SK-N-SH treated with all-trans-retinoic acid at 6 μM for 48 hours (cell line): ENCODE measurements around the gene RPLP2.

Source experiments
- ATAC-seq: fragments of 200-7000 bp; cut with Tn5 transposase; 3 replicates; pipeline ENCODE4 v1.9.1; 2020; ENCODE audit warnings: mild to moderate bottlenecking, moderate library complexity
- ARNTL ChIP-seq: fragments of 450-650 bp; formaldehyde crosslinking; IDR thresholded peaks from 2 replicates; pipeline ENCODE4 v1.5.0; 2020; ENCODE audit warnings: low read depth, mild to moderate bottlenecking, moderate library complexity, borderline replicate concordance
- BACH2 ChIP-seq: fragments of 250-450 bp; sonication (Bioruptor Pico); IDR thresholded peaks from 2 replicates; pipeline ENCODE4 v1.9.0; 2021; ENCODE audit warnings: mild to moderate bottlenecking, borderline replicate concordance
- CSDC2 ChIP-seq: fragments of 250-450 bp; sonication (Bioruptor Pico); IDR thresholded peaks from 2 replicates; pipeline ENCODE4 v1.5.0; 2020; ENCODE audit warnings: mild to moderate bottlenecking, moderate library complexity
- CSRNP3 ChIP-seq: fragments of 250-450 bp; sonication (Bioruptor Pico); IDR thresholded peaks from 2 replicates; pipeline ENCODE4 v1.5.1; 2021; ENCODE audit warnings: mild to moderate bottlenecking, moderate library complexity
- ESRRG ChIP-seq: fragments of 250-450 bp; sonication (Bioruptor Pico); IDR thresholded peaks from 2 replicates; pipeline ENCODE4 v1.6.1; 2021; ENCODE audit warnings: mild to moderate bottlenecking
- GLIS3 ChIP-seq: fragments of 250-450 bp; sonication (Bioruptor Pico); IDR thresholded peaks from 2 replicates; pipeline ENCODE4 v1.5.0; 2020; ENCODE audit warnings: mild to moderate bottlenecking, moderate library complexity
- ISL1 ChIP-seq: fragments of 250-450 bp; sonication (Bioruptor Pico); IDR thresholded peaks from 2 replicates; pipeline ENCODE4 v2.1.2; 2022; ENCODE audit warnings: mild to moderate bottlenecking, moderate library complexity
- OSR1 ChIP-seq: fragments of 250-450 bp; sonication (Bioruptor Pico); IDR thresholded peaks from 2 replicates; pipeline ENCODE4 v1.8.0; 2022; ENCODE audit warnings: moderate library complexity, mild to moderate bottlenecking, inconsistent platforms
- PATZ1 ChIP-seq: fragments of 250-450 bp; sonication (Bioruptor Pico); IDR thresholded peaks from 2 replicates; pipeline ENCODE4 v1.8.0; 2020; ENCODE audit warnings: mild to moderate bottlenecking, moderate library complexity, borderline replicate concordance
- POU6F1 ChIP-seq: fragments of 250-450 bp; sonication (Bioruptor Pico); IDR thresholded peaks from 2 replicates; pipeline ENCODE4 v1.8.0; 2021; ENCODE audit warnings: low read depth, mild to moderate bottlenecking, moderate library complexity, borderline replicate concordance
- PPARA ChIP-seq: fragments of 250-450 bp; sonication (Bioruptor Pico); IDR thresholded peaks from 2 replicates; pipeline ENCODE4 v1.5.0; 2020; ENCODE audit warnings: mild to moderate bottlenecking, borderline replicate concordance
- RARB ChIP-seq: fragments of 250-450 bp; sonication (Bioruptor Pico); IDR thresholded peaks from 2 replicates; pipeline ENCODE4 v1.8.0; 2021; ENCODE audit warnings: mild to moderate bottlenecking, moderate library complexity
- TOX ChIP-seq: fragments of 250-450 bp; sonication (Bioruptor Pico); IDR thresholded peaks from 2 replicates; pipeline ENCODE4 v1.8.0; 2021; ENCODE audit warnings: mild to moderate bottlenecking, moderate library complexity, borderline replicate concordance
- TSHZ2 ChIP-seq: fragments of 250-450 bp; sonication (Bioruptor Pico); IDR thresholded peaks from 2 replicates; pipeline ENCODE4 v1.5.0; 2020; ENCODE audit warnings: mild to moderate bottlenecking, moderate library complexity
- ZFP3 ChIP-seq: fragments of 250-450 bp; sonication (Bioruptor Pico); IDR thresholded peaks from 2 replicates; pipeline ENCODE4 v1.5.0; 2020; ENCODE audit warnings: mild to moderate bottlenecking, moderate library complexity
- ZFP30 ChIP-seq: fragments of 450-650 bp; formaldehyde crosslinking; IDR thresholded peaks from 2 replicates; pipeline ENCODE4 v1.5.0; 2022; ENCODE audit warnings: mild to moderate bottlenecking, moderate library complexity
- ZNF565 ChIP-seq: fragments of 450-650 bp; formaldehyde crosslinking; conservative IDR thresholded peaks from 2 replicates; pipeline ENCODE4 v1.5.0; 2020; ENCODE audit warnings: low read depth, mild to moderate bottlenecking, moderate library complexity
- ZNF70 ChIP-seq: fragments of 450-650 bp; formaldehyde crosslinking; IDR thresholded peaks from 2 replicates; pipeline ENCODE4 v1.5.0; 2020; ENCODE audit warnings: mild to moderate bottlenecking, moderate library complexity
- ZNF8 ChIP-seq: fragments of 450-650 bp; formaldehyde crosslinking; IDR thresholded peaks from 2 replicates; pipeline ENCODE4 v1.5.0; 2020; ENCODE audit warnings: mild to moderate bottlenecking, moderate library complexity

RPLP2 gene

GRCh38 chr11:777288-778255 is 32.2 kb upstream of the RPLP2 start, which contains the start of gene GATD1:
GATD1 (minus strand) TSS chr11:777487; CDS start chr11:777462, 25 bp downstream.
- peak; percentile 80 for ATAC-seq

GRCh38 chr11:778976-779954 is 30.5 kb upstream of the RPLP2 start:
- no peak for TF ChIP-seq PPARA (CRISPR knock-in tag)
- TF ChIP-seq TOX (CRISPR knock-in tag): no peak
- TF ChIP-seq ZNF70: no peak
- TF ChIP-seq RARB: no peak
- TF ChIP-seq CSDC2 (CRISPR knock-in tag): no peak
- TF ChIP-seq CSRNP3 (CRISPR knock-in tag): no peak
- no peak for TF ChIP-seq ZNF8 (CRISPR knock-in tag)
- no peak for TF ChIP-seq ESRRG (CRISPR knock-in tag)
- TF ChIP-seq ISL1: no peak
- no peak for TF ChIP-seq PATZ1 (CRISPR knock-in tag)
- no peak for TF ChIP-seq ZFP3 (CRISPR knock-in tag)
- no peak for TF ChIP-seq ARNTL
- no peak for TF ChIP-seq BACH2 (CRISPR knock-in tag)
- TF ChIP-seq ZNF565: no peak
- TF ChIP-seq OSR1 (CRISPR knock-in tag): no peak
- no peak for TF ChIP-seq POU6F1 (CRISPR knock-in tag)
- no peak for TF ChIP-seq ZFP30
- no peak for TF ChIP-seq TSHZ2 (CRISPR knock-in tag)
- no peak for TF ChIP-seq GLIS3 (CRISPR knock-in tag)
- TF ChIP-seq, all 23 proteins: peak for 0
- ATAC-seq: no peak

More at GRCh38 chr11:777288-778255, 32.2 kb upstream of the RPLP2 start, which contains the start of gene GATD1:
- TF ChIP-seq BACH2 (CRISPR knock-in tag) (no peak), ZNF70 (no peak), CSRNP3 (CRISPR knock-in tag) (no peak), GLIS3 (CRISPR knock-in tag) (no peak)
- TF ChIP-seq, all 23 proteins: peak for 0
